AG04450 (cell line): ENCODE data around the gene TSC1. TPM values are rescaled to one million over a fixed set of nuclear protein-coding genes. Genes with fewer than 3 reads are reported as not detected.

Source experiments
- CTCF ChIA-PET: fragments of 300-600, 350-600 bp; formaldehyde crosslinking; extraction: SDS; loops from one replicate; lab custom pipeline; 2022; ENCODE audit warnings: antibody characterized with exemption, inconsistent platforms; lab: Charles Lee
- POLR2A ChIA-PET: fragments of 350-600 bp; formaldehyde crosslinking; extraction: SDS; loops from one replicate; lab custom pipeline; 2021; ENCODE audit warnings: antibody characterized with exemption, inconsistent platforms; lab: Yijun Ruan, JAX
- DNase-seq: peaks from one replicate; pipeline ENCODE4 v3.0.0-alpha.2; 2011; ENCODE audit warnings: low read depth, low spot score
- H3K27ac ChIP-seq: one replicate; pipeline ENCODE4 v1.5.1; 2012; ENCODE audit warnings: low read depth, low read length, control low read depth
- H3K27me3 ChIP-seq: one replicate; pipeline ENCODE4 v1.6.0; 2012; ENCODE audit warnings: low read length; ENCODE audit not compliant: control insufficient read depth, insufficient read depth
- H3K4me3 ChIP-seq: 2 replicates; pipeline ENCODE4 v1.5.1; 2011; ENCODE audit warnings: mild to moderate bottlenecking, low read depth, low read length, control low read depth
- H3K9me3 ChIP-seq: 2 replicates; pipeline ENCODE4 v1.5.1; 2012; ENCODE audit warnings: low read length; ENCODE audit not compliant: control insufficient read depth, insufficient read depth
- polyA plus RNA-seq: library from polyadenylated mRNA; depleted of rRNA; stranded (reverse); fragments of >200 nt; gene quantifications from 2 replicates; pipeline ENCODE4 v1.2.3, GENCODE V29; 2011
- TF ChIP-seq, protein P1 (sequence below): IDR thresholded peaks from 2 replicates; pipeline ENCODE4 v1.5.1; 2011; ENCODE audit warnings: low read depth, low read length, control low read depth, inconsistent platforms

The TSC1 gene
- polyA plus RNA-seq, 1 experiment: 87.1 TPM

- peak overlapping the region; percentile 31 for H3K27ac ChIP-seq
- ChIA-PET POLR2A (interaction anchor here (0.6 kb wide), 1 partner anchor 188 kb away, joined by 3 read pairs; the partner anchor contains the start of gene DDX31), CTCF (interaction anchor here (0.6 to 0.9 kb wide), 3 partner anchors 12 to 89 kb away, joined by 3 to 9 read pairs (median 6); no protein-coding TSS in a partner anchor)
- no peaks in the 10 kb centered on the region; the same call in 1 of the 2 replicates for H3K9me3 ChIP-seq
- peaks cover 38% of the 10 kb centered on the region for H3K27me3 ChIP-seq
- no peak for DNase-seq
- no peak overlapping the region for H3K4me3 ChIP-seq
- TF ChIP-seq, protein P1, sequence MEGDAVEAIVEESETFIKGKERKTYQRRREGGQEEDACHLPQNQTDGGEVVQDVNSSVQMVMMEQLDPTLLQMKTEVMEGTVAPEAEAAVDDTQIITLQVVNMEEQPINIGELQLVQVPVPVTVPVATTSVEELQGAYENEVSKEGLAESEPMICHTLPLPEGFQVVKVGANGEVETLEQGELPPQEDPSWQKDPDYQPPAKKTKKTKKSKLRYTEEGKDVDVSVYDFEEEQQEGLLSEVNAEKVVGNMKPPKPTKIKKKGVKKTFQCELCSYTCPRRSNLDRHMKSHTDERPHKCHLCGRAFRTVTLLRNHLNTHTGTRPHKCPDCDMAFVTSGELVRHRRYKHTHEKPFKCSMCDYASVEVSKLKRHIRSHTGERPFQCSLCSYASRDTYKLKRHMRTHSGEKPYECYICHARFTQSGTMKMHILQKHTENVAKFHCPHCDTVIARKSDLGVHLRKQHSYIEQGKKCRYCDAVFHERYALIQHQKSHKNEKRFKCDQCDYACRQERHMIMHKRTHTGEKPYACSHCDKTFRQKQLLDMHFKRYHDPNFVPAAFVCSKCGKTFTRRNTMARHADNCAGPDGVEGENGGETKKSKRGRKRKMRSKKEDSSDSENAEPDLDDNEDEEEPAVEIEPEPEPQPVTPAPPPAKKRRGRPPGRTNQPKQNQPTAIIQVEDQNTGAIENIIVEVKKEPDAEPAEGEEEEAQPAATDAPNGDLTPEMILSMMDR: peak; percentile 36
These were observed 86.6 kb downstream of the TSC1 start for GRCh38 chr9:132857616-132858342.

DNA sequence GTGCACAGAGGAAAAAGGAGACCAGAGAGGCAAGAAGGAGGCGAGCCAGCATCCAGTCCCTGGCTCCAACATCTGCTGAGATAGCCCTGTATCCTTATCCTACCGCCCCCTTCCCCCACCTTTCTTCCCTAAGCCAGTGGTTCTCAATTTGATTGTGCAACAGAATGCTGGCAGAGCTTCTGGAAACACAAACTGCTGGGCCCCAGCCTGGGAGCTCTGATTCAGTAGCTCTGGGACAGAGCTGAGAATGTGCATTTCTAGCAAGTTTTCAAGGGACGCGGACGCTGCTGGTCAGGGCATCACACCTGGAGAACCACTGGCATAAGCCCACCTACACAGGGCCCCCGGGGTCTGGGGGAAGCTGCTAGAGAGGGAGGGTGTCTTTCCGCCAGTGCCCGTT, 87.4 kb downstream of the TSC1 start:
- TF ChIP-seq, protein P1: no peak
- DNase-seq: peak; percentile 41
- POLR2A ChIA-PET: interaction anchor here (0.6 kb wide), 1 partner anchor 447 kb away, joined by 3 read pairs; the partner anchor contains the start of gene CFAP77
- Histone ChIP-seq H3K4me3 (no peak overlapping the region), H3K9me3 (no peaks in the 10 kb centered on the region; the same call in 1 of the 2 replicates), H3K27ac (peak overlapping the region; percentile 31), H3K27me3 (peaks cover 37% of the 10 kb centered on the region)
- CTCF ChIA-PET: interaction anchor here (0.6 to 0.9 kb wide), 2 partner anchors 11 to 90 kb away, joined by 6 to 9 read pairs; no protein-coding TSS in a partner anchor

GRCh38 chr9:132855904-132856303, 88.5 kb downstream of the TSC1 start:
- DNase-seq: no peak
- H3K9me3 ChIP-seq: no peaks in the 10 kb centered on the region; the same call in 1 of the 2 replicates
- POLR2A ChIA-PET: no interaction called here
- CTCF ChIA-PET: interaction anchor here (0.6 kb wide), 1 partner anchor 446 kb away, joined by 6 read pairs; the partner anchor contains the start of gene CFAP77
- H3K27me3 ChIP-seq: peaks cover 34% of the 10 kb centered on the region
- H3K27ac ChIP-seq: no peak overlapping the region
- TF ChIP-seq, protein P1: no peak
- no peak overlapping the region for H3K4me3 ChIP-seq

DNA sequence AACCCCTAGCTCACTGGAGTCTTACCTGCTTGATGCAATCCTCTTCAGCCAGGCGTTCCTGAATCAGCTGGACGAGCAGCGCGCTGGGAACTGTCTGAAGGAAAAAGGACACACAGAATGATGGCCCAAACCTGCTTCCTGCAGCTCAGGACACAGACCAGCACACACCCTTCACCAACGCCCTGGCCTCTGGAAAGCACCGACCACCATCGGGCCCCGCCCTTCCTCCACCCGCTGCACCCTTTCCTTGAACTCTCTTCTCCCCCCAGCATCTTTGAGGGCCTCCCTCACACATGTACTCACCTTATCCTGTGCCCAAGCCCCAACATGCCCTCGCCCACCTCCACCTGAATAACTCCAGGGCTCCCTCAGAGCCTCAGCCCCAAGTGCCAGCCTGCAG, 89.6 kb downstream of the TSC1 start:
- TF ChIP-seq, protein P1: no peak
- Histone ChIP-seq H3K4me3 (no peak overlapping the region), H3K27me3 (peaks cover 28% of the 10 kb centered on the region), H3K9me3 (no peaks in the 10 kb centered on the region; the same call in 1 of the 2 replicates), H3K27ac (no peak overlapping the region)
- DNase-seq: no peak
- ChIA-PET CTCF (interaction anchor here (0.6 kb wide), 1 partner anchor 9 kb away, joined by 3 read pairs; no protein-coding TSS in a partner anchor), POLR2A (no interaction called here)
